Activated CD8-positive, alpha-beta memory T cell treated with anti-CD3 and anti-CD28 coated beads for 24 hours (primary cell): ENCODE measurements around the gene CRTC3.
"Not testable (repeated sequence)": the region's sequence is repeated elsewhere in the genome, so short reads cannot be mapped to it uniquely, and the experiment has no call there.

Source experiments
- DNase-seq: peaks from one replicate; pipeline ENCODE4 v3.0.0-alpha.2; 2020

Gene CRTC3

GRCh38 chr15:90629217-90629616 lies 99.5 kb downstream of the CRTC3 start:
- DNase-seq, result no peak

- no peak for DNase-seq
Observed at GRCh38 chr15:90633360-90633759, 103.6 kb downstream of the CRTC3 start.

- not testable (repeated sequence) for DNase-seq
Observed at GRCh38 chr15:90636993-90637392, 107.3 kb downstream of the CRTC3 start.

- DNase-seq, result no peak
Observed at GRCh38 chr15:90637693-90638092, 108.0 kb downstream of the CRTC3 start.

- DNase-seq, result no peak
Observed at GRCh38 chr15:90638201-90638691, 108.5 kb downstream of the CRTC3 start.

GRCh38 chr15:90638963-90639362 lies 109.2 kb downstream of the CRTC3 start:
- DNase-seq, result no peak

GRCh38 chr15:90640862-90641261 lies 111.1 kb downstream of the CRTC3 start:
- DNase-seq, result no peak

GRCh38 chr15:90641581-90642463 lies 112.1 kb downstream of the CRTC3 start:
- DNase-seq, result no peak

GRCh38 chr15:90642464-90643300 lies 113.0 kb downstream of the CRTC3 start:
- no peak for DNase-seq

- no peak for DNase-seq
Observed at GRCh38 chr15:90643301-90643632, 113.5 kb downstream of the CRTC3 start.

- no peak for DNase-seq
Observed at GRCh38 chr15:90644526-90644925, 114.8 kb downstream of the CRTC3 start.

GRCh38 chr15:90644952-90645725 lies 115.4 kb downstream of the CRTC3 start:
- no peak for DNase-seq

- DNase-seq, result no peak
Observed at GRCh38 chr15:90645873-90646575, 116.3 kb downstream of the CRTC3 start.

GRCh38 chr15:90646662-90647305 lies 117.1 kb downstream of the CRTC3 start:
- no peak for DNase-seq

GRCh38 chr15:90647326-90647725 lies 117.6 kb downstream of the CRTC3 start:
- DNase-seq, result no peak

GRCh38 chr15:90648137-90649070 lies 118.7 kb downstream of the CRTC3 start:
- peak; percentile 84 for DNase-seq

GRCh38 chr15:90650117-90650955 lies 120.6 kb downstream of the CRTC3 start:
- DNase-seq, result no peak

- no peak for DNase-seq
Observed at GRCh38 chr15:90650956-90651689, 121.4 kb downstream of the CRTC3 start.
